HEK293 (cell line): Measurements from ENCODE around the gene INPP5D.
A peak's percentile ranks its signal among the peaks of the same experiment; 100 is the strongest.

Source experiments
- CTCF ChIA-PET: fragments of 350-600 bp; formaldehyde crosslinking; extraction: SDS; loops from one replicate; lab custom pipeline; 2021; ENCODE audit warnings: antibody characterized with exemption; lab: Yijun Ruan, JAX
- POLR2A ChIA-PET: fragments of 300-600 bp; formaldehyde crosslinking; extraction: SDS; loops from one replicate; lab custom pipeline; 2020; ENCODE audit warnings: antibody characterized with exemption, inconsistent platforms; lab: Yijun Ruan, JAX
- H3K27ac ChIP-seq: fragments of 200-500 bp; sonication (Bioruptor generic); 2 replicates; pipeline ENCODE4 v1.5.1; 2014; ENCODE audit warnings: low read depth, low read length, control low read depth, inconsistent platforms; ENCODE audit errors: extremely low read depth
- H3K36me3 ChIP-seq, 2 experiments: fragments of 200-500 bp in 1 of 2; sonication (Bioruptor generic) in 1 of 2; 1 replicate in 1 of 2; 2 replicates in 1 of 2; pipeline ENCODE4 v1.5.1; 2014 to 2017; ENCODE audit warnings: inconsistent platforms in 2 of 2, low read length in 2 of 2; ENCODE audit not compliant: control insufficient read depth in 2 of 2, insufficient read depth in 1 of 2
- H3K4me1 ChIP-seq: fragments of 200-500 bp; sonication (Bioruptor generic); 2 replicates; pipeline ENCODE4 v1.5.1; 2014; ENCODE audit warnings: mild to moderate bottlenecking, low read length, inconsistent platforms; ENCODE audit not compliant: control insufficient read depth, insufficient read depth
- H3K4me3 ChIP-seq: 2 replicates; pipeline ENCODE4 v1.5.1; 2011; ENCODE audit warnings: low read depth, mild to moderate bottlenecking, control low read depth, low read length, moderate library complexity
- H3K9me3 ChIP-seq: fragments of 200-500 bp; sonication (Bioruptor generic); 2 replicates; pipeline ENCODE4 v1.5.1; 2014; ENCODE audit warnings: low read depth, low read length, inconsistent platforms; ENCODE audit not compliant: control insufficient read depth, insufficient read depth
- GLIS1 ChIP-seq: fragments of 450-650 bp; formaldehyde crosslinking; IDR thresholded peaks from 2 replicates; pipeline ENCODE4 v1.5.1; 2016; ENCODE audit warnings: missing biosample characterization, missing genetic modification characterization
- HOXC10 ChIP-seq: sonication (generic); formaldehyde crosslinking; IDR thresholded peaks from 2 replicates; pipeline ENCODE4 v1.8.1; 2023; ENCODE audit warnings: mild to moderate bottlenecking, missing genetic modification reagents
- HOXD13 ChIP-seq: sonication (generic); formaldehyde crosslinking; IDR thresholded peaks from 2 replicates; pipeline ENCODE4 v1.8.0; 2022; ENCODE audit warnings: missing genetic modification reagents, borderline replicate concordance
- PRDM4 ChIP-seq: fragments of 450-650 bp; formaldehyde crosslinking; IDR thresholded peaks from 2 replicates; pipeline ENCODE4 v1.5.1; 2017; ENCODE audit warnings: missing biosample characterization, missing genetic modification characterization
- SALL2 ChIP-seq: fragments of 450-650 bp; formaldehyde crosslinking; IDR thresholded peaks from 2 replicates; pipeline ENCODE4 v1.5.0; 2017; ENCODE audit warnings: missing biosample characterization, mild to moderate bottlenecking, missing genetic modification characterization, borderline replicate concordance
- SETDB1 ChIP-seq: IDR thresholded peaks from one replicate; pipeline ENCODE4 v1.6.1; 2017; ENCODE audit warnings: mild to moderate bottlenecking, low read length, moderate library complexity, mixed read lengths; ENCODE audit not compliant: insufficient read length
- ZBTB48 ChIP-seq: fragments of 450-650 bp; formaldehyde crosslinking; IDR thresholded peaks from 2 replicates; pipeline ENCODE4 v1.5.1; 2016; ENCODE audit warnings: missing biosample characterization, missing genetic modification characterization
- ZFP3 ChIP-seq: fragments of 450-650 bp; formaldehyde crosslinking; IDR thresholded peaks from 2 replicates; pipeline ENCODE4 v1.5.1; 2016; ENCODE audit warnings: low read depth, missing biosample characterization, missing genetic modification characterization
- ZNF132 ChIP-seq: fragments of 450-650 bp; formaldehyde crosslinking; IDR thresholded peaks from 2 replicates; pipeline ENCODE4 v1.5.1; 2017; ENCODE audit warnings: missing biosample characterization, missing genetic modification characterization, borderline replicate concordance
- ZNF157 ChIP-seq: fragments of 450-650 bp; formaldehyde crosslinking; IDR thresholded peaks from 2 replicates; pipeline ENCODE4 v1.5.1; 2016; ENCODE audit warnings: missing biosample characterization, missing genetic modification characterization
- ZNF223 ChIP-seq: fragments of 450-650 bp; formaldehyde crosslinking; IDR thresholded peaks from 2 replicates; pipeline ENCODE4 v1.5.1; 2016; ENCODE audit warnings: missing biosample characterization, missing genetic modification characterization
- ZNF704 ChIP-seq: fragments of 450-650 bp; formaldehyde crosslinking; IDR thresholded peaks from 2 replicates; pipeline ENCODE4 v1.5.1; 2016; ENCODE audit warnings: missing biosample characterization, missing genetic modification characterization
- TF ChIP-seq, protein P1 (sequence below): fragments of 450-650 bp; formaldehyde crosslinking; IDR thresholded peaks from 2 replicates; pipeline ENCODE4 v1.5.1; 2017; ENCODE audit warnings: missing biosample characterization, missing genetic modification characterization
- TF ChIP-seq, protein P2 (sequence below): fragments of 450-650 bp; formaldehyde crosslinking; IDR thresholded peaks from 2 replicates; pipeline ENCODE4 v1.5.1; 2016; ENCODE audit warnings: missing biosample characterization, missing genetic modification characterization, borderline replicate concordance

The INPP5D gene

DNA sequence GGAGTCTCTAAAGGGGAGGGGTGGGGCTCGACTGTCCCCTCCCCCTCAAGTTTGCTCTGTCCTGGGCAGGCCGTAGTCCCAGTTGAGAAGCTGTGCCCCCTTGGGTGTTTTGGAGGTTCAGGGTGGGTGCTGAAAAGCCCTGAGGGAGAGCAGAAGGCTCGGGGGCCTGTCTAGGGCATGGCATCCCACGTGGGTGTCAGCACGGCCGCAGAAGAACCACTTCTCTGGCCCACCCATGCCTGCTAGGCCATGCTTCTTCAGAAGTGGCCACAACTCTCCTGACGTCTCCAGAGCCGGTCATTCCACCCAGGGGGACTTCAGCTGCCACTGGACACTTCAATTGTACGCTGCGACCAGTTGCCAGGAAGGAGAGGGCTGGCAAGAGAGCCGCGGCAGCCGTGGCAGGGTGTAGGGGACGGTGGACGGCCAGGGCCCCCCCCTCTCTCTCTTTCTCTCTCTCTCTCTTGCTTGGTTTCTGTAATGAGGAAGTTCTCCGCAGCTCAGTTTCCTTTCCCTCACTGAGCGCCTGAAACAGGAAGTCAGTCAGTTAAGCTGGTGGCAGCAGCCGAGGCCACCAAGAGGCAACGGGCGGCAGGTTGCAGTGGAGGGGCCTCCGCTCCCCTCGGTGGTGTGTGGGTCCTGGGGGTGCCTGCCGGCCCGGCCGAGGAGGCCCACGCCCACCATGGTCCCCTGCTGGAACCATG, at the start of gene INPP5D:
INPP5D (plus strand) TSS at position 546 of the 704 bp plus-strand sequence; CDS start at position 683, 137 bp downstream.
- Histone ChIP-seq H3K36me3 (no peaks in the 10 kb centered on the region), H3K4me3 (no peak within 1 kb of the TSS), H3K27ac (no peak within 1 kb of the TSS), H3K4me1 (no peaks in the 10 kb centered on the region), H3K9me3 (no peaks in the 10 kb centered on the region)
- ChIA-PET POLR2A (no interaction called here), CTCF (interaction anchor here (0.5 to 1.0 kb wide), 4 partner anchors 33 to 75 kb away, joined by 3 read pairs; no protein-coding TSS in a partner anchor)
- TF ChIP-seq, protein P1, sequence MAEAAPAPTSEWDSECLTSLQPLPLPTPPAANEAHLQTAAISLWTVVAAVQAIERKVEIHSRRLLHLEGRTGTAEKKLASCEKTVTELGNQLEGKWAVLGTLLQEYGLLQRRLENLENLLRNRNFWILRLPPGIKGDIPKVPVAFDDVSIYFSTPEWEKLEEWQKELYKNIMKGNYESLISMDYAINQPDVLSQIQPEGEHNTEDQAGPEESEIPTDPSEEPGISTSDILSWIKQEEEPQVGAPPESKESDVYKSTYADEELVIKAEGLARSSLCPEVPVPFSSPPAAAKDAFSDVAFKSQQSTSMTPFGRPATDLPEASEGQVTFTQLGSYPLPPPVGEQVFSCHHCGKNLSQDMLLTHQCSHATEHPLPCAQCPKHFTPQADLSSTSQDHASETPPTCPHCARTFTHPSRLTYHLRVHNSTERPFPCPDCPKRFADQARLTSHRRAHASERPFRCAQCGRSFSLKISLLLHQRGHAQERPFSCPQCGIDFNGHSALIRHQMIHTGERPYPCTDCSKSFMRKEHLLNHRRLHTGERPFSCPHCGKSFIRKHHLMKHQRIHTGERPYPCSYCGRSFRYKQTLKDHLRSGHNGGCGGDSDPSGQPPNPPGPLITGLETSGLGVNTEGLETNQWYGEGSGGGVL (tag by site-specific recombination): no peak
- no peak for TF ChIP-seq PRDM4
- no peak for TF ChIP-seq ZNF132 (tag by site-specific recombination)
- TF ChIP-seq HOXC10: no peak
- no peak for TF ChIP-seq HOXD13

DNA sequence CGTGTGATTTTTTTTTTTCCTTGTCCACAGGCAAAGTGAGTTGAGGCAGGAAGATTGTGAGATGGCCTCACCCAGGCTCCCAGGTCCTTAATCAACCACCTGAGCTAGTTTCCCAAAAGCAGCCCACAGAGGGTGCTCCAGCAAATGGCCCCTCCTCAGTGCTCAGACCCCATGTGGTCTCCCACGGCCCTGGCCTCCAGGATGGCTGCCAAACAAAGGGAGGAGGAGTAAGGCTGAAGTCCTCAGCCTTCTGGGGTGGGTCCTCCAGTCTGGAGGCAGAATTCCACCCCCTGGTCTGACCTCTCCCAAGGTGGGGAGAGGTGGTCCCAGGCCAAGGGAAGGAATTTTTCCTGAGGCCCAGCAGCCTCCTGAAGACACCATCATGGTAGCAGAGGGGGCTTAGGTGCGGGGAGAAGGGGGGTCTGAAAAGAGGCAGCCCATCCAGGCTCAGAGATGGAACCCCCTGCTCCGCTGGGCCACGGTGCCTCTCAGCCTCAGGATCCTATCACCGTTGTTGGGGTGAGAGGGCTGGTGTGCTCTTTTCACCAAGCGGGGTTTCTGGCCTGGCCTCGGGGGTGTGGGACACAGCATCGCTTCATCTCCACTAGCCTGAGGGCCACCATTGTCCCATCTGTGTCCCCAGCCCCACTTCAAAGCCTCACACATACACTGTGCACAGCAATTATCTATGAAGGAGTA, 49.4 kb upstream of the INPP5D start:
- H3K4me3 ChIP-seq: no peak overlapping the region
- H3K36me3 ChIP-seq: no peaks in the 10 kb centered on the region
- TF ChIP-seq ZNF704 (no peak), GLIS1 (tag by site-specific recombination) (peak; percentile 61)
- POLR2A ChIA-PET: no interaction called here
- no peak overlapping the region for H3K27ac ChIP-seq
- no peaks in the 10 kb centered on the region for H3K4me1 ChIP-seq
- H3K9me3 ChIP-seq: no peaks in the 10 kb centered on the region
- CTCF ChIA-PET: interaction anchor here (3.1 kb wide), 1 partner anchor 18 kb away, joined by 11 read pairs; no protein-coding TSS in a partner anchor

DNA sequence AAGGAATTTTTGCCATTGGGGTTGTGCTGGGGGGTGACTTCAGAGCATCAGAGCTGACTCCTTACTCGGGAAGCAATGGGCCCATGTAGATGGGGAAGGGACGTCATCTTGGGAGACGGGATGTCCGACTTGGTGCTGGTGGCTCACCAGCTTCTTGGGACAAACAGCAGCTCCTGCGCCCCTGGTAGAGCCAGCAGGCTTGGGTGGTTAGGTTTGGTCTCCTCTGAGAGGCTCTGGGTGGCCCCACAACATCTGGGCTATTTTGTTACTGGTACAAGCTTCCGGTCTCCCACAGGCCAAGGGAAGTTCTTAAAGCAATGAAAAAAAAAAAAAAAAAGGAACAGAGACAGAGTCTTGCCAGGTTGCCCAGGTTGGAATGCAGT, 48.9 kb upstream of the INPP5D start:
- no peak overlapping the region for H3K4me3 ChIP-seq
- POLR2A ChIA-PET: no interaction called here
- H3K36me3 ChIP-seq: no peaks in the 10 kb centered on the region
- no peak overlapping the region for H3K27ac ChIP-seq
- no peaks in the 10 kb centered on the region for H3K9me3 ChIP-seq
- TF ChIP-seq SETDB1 (no peak), SALL2 (tag by site-specific recombination) (no peak), ZNF223 (tag by site-specific recombination) (no peak), ZBTB48 (tag by site-specific recombination) (no peak), ZFP3 (tag by site-specific recombination) (no peak), ZNF157 (tag by site-specific recombination) (no peak)
- TF ChIP-seq, protein P2, sequence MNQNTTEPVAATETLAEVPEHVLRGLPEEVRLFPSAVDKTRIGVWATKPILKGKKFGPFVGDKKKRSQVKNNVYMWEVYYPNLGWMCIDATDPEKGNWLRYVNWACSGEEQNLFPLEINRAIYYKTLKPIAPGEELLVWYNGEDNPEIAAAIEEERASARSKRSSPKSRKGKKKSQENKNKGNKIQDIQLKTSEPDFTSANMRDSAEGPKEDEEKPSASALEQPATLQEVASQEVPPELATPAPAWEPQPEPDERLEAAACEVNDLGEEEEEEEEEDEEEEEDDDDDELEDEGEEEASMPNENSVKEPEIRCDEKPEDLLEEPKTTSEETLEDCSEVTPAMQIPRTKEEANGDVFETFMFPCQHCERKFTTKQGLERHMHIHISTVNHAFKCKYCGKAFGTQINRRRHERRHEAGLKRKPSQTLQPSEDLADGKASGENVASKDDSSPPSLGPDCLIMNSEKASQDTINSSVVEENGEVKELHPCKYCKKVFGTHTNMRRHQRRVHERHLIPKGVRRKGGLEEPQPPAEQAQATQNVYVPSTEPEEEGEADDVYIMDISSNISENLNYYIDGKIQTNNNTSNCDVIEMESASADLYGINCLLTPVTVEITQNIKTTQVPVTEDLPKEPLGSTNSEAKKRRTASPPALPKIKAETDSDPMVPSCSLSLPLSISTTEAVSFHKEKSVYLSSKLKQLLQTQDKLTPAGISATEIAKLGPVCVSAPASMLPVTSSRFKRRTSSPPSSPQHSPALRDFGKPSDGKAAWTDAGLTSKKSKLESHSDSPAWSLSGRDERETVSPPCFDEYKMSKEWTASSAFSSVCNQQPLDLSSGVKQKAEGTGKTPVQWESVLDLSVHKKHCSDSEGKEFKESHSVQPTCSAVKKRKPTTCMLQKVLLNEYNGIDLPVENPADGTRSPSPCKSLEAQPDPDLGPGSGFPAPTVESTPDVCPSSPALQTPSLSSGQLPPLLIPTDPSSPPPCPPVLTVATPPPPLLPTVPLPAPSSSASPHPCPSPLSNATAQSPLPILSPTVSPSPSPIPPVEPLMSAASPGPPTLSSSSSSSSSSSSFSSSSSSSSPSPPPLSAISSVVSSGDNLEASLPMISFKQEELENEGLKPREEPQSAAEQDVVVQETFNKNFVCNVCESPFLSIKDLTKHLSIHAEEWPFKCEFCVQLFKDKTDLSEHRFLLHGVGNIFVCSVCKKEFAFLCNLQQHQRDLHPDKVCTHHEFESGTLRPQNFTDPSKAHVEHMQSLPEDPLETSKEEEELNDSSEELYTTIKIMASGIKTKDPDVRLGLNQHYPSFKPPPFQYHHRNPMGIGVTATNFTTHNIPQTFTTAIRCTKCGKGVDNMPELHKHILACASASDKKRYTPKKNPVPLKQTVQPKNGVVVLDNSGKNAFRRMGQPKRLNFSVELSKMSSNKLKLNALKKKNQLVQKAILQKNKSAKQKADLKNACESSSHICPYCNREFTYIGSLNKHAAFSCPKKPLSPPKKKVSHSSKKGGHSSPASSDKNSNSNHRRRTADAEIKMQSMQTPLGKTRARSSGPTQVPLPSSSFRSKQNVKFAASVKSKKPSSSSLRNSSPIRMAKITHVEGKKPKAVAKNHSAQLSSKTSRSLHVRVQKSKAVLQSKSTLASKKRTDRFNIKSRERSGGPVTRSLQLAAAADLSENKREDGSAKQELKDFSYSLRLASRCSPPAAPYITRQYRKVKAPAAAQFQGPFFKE (tag by site-specific recombination): no peak
- no peaks in the 10 kb centered on the region for H3K4me1 ChIP-seq
- CTCF ChIA-PET: interaction anchor here (3.1 kb wide), 1 partner anchor 17 kb away, joined by 11 read pairs; no protein-coding TSS in a partner anchor
